HCT116 (cell line): ENCODE results near the gene ANGPTL3. TPM values are rescaled to one million over a fixed set of nuclear protein-coding genes. Genes with fewer than 3 reads are reported as not detected.

ENCODE experiments used
- ATAC-seq: fragments of 200-7000 bp; cut with Tn5 transposase; 2 replicates; pipeline ENCODE4 v1.9.1; 2020; ENCODE audit warnings: mild to moderate bottlenecking, moderate library complexity
- BruUV-seq: library from RNA; stranded (reverse); fragments of 400-500 nt; replicated peaks from 2 replicates; lab custom pipeline; 2021; lab: Mats Ljungman, UMichigan
- CTCF ChIA-PET: fragments of 300-600 bp; sonication (Branson Sonifier 250); formaldehyde crosslinking; loops from one replicate; lab custom pipeline; 2021; ENCODE audit warnings: antibody characterized with exemption; lab: Charles Lee
- POLR2A ChIA-PET: fragments of 300-600, 350-600 bp; sonication (Branson Sonifier 250); formaldehyde crosslinking; loops from one replicate; lab custom pipeline; 2021; ENCODE audit warnings: antibody characterized with exemption; lab: Charles Lee
- RAD21 ChIA-PET, 2 experiments: fragments of 300-600 bp; sonication (Branson Sonifier 250); formaldehyde crosslinking; loops; one replicate each; lab custom pipeline; 2023; ENCODE audit warnings: low total read pairs in 2 of 2; ENCODE audit not compliant: uncharacterized antibody in 2 of 2, unreplicated experiment in 2 of 2, low non-redundant PET in 1 of 2; lab: Charles Lee
- DNase-seq: peaks from one replicate; pipeline ENCODE4 v3.0.0-alpha.2; 2010; ENCODE audit warnings: low read depth, low spot score
- H2AFZ ChIP-seq: fragments of 200-600 bp; shearing (Covaris generic), sonication (generic); 2 replicates; pipeline ENCODE4 v1.6.1; 2017; ENCODE audit warnings: low read depth, mixed run types, mixed read lengths, antibody characterized with exemption, low read length; ENCODE audit not compliant: poor library complexity, severe bottlenecking
- H3K27ac ChIP-seq: 2 replicates; pipeline ENCODE4 v1.5.1; 2012; ENCODE audit warnings: low read depth, low read length
- H3K27me3 ChIP-seq: fragments of 200-600 bp; sonication (generic); 2 replicates; pipeline ENCODE4 v1.6.1; 2016; ENCODE audit warnings: mixed run types, low read length, mixed read lengths; ENCODE audit not compliant: insufficient read depth
- H3K36me3 ChIP-seq, 2 experiments: fragments of 200-500 bp in 1 of 2; fragments of 200-600 bp in 1 of 2; sonication (Bioruptor generic) in 1 of 2; sonication (generic) in 1 of 2; 2 replicates each; pipeline versions ENCODE4 v1.5.1 to v1.6.1; 2014 to 2016; ENCODE audit warnings: low read length in 2 of 2, inconsistent platforms in 1 of 2, mixed read lengths in 1 of 2, mixed run types in 1 of 2; ENCODE audit not compliant: insufficient read depth in 2 of 2, control insufficient read depth in 1 of 2
- H3K4me1 ChIP-seq, 2 experiments: fragments of 200-600 bp in 1 of 2; sonication (generic) in 1 of 2; 2 replicates each; pipeline versions ENCODE4 v1.5.1 to v1.6.1; 2012 to 2017; ENCODE audit warnings: low read length in 2 of 2, inconsistent platforms in 1 of 2, mild to moderate bottlenecking in 1 of 2, mixed read lengths in 1 of 2, mixed run types in 1 of 2, moderate library complexity in 1 of 2; ENCODE audit not compliant: insufficient read depth in 2 of 2, control insufficient read depth in 1 of 2
- H3K4me2 ChIP-seq: fragments of 200-600 bp; sonication (generic); 2 replicates; pipeline ENCODE4 v1.6.1; 2017; ENCODE audit warnings: mixed run types, low read length, mixed read lengths
- H3K4me3 ChIP-seq, 2 experiments: fragments of 200-600 bp in 1 of 2; sonication (generic) in 1 of 2; replicated peaks in 1 of 2; 2 replicates each; pipeline ENCODE4 v1.5.1; 2011 to 2016; ENCODE audit warnings: low read length in 2 of 2, control low read depth in 1 of 2, low read depth in 1 of 2, mild to moderate bottlenecking in 1 of 2, mixed read lengths in 1 of 2, mixed run types in 1 of 2
- H3K79me2 ChIP-seq: fragments of 200-600 bp; sonication (generic); 2 replicates; pipeline ENCODE4 v1.6.1; 2017; ENCODE audit warnings: mild to moderate bottlenecking, mixed run types, low read length, moderate library complexity, mixed read lengths; ENCODE audit not compliant: insufficient read depth
- H3K9ac ChIP-seq: fragments of 200-600 bp; sonication (generic); 2 replicates; pipeline ENCODE4 v1.6.1; 2016; ENCODE audit warnings: low read length, mixed read lengths
- H3K9me2 ChIP-seq: fragments of 200-600 bp; sonication (generic), shearing (Covaris generic); 2 replicates; pipeline ENCODE4 v1.6.1; 2017; ENCODE audit warnings: mixed run types, mild to moderate bottlenecking, moderate library complexity; ENCODE audit not compliant: insufficient read depth
- H3K9me3 ChIP-seq, 2 experiments: fragments of 200-500 bp in 1 of 2; fragments of 200-600 bp in 1 of 2; sonication (Bioruptor generic) in 1 of 2; sonication (generic) in 1 of 2; 2 replicates each; pipeline ENCODE4 v1.6.1; 2014 to 2017; ENCODE audit warnings: low read length in 2 of 2, mixed read lengths in 2 of 2, inconsistent platforms in 1 of 2, low read depth in 1 of 2, mild to moderate bottlenecking in 1 of 2, mixed run types in 1 of 2, moderate library complexity in 1 of 2; ENCODE audit not compliant: control insufficient read depth in 1 of 2, insufficient read depth in 1 of 2
- H4K20me1 ChIP-seq: fragments of 200-600 bp; sonication (generic), shearing (Covaris generic); 2 replicates; pipeline ENCODE4 v1.6.1; 2017; ENCODE audit warnings: mixed run types, mild to moderate bottlenecking, moderate library complexity; ENCODE audit not compliant: insufficient read depth
- CBX3 ChIP-seq: IDR thresholded peaks from 2 replicates; pipeline ENCODE4 v1.6.1; 2012; ENCODE audit warnings: low read depth
- CEBPB ChIP-seq: IDR thresholded peaks from 2 replicates; pipeline ENCODE4 v1.6.1; 2012; ENCODE audit warnings: low read depth
- EGR1 ChIP-seq: IDR thresholded peaks from 2 replicates; pipeline ENCODE4 v1.6.1; 2012; ENCODE audit warnings: low read depth
- EZH2 ChIP-seq: fragments of 200-600 bp; sonication (generic); IDR thresholded peaks from 2 replicates; pipeline ENCODE4 v1.6.1; 2017; ENCODE audit warnings: antibody characterized with exemption, mixed run types
- JUND ChIP-seq: IDR thresholded peaks from 2 replicates; pipeline ENCODE4 v1.6.1; 2012
- MAX ChIP-seq: IDR thresholded peaks from 2 replicates; pipeline ENCODE4 v1.6.1; 2012
- REST ChIP-seq: IDR thresholded peaks from 2 replicates; pipeline ENCODE4 v1.6.1; 2012; ENCODE audit warnings: low read depth
- SIN3A ChIP-seq: IDR thresholded peaks from 2 replicates; pipeline ENCODE4 v1.6.1; 2012; ENCODE audit warnings: low read depth
- TCF7L2 ChIP-seq: IDR thresholded peaks from 2 replicates; pipeline ENCODE4 v1.7.0; 2011; ENCODE audit warnings: borderline replicate concordance, inconsistent platforms; ENCODE audit not compliant: insufficient read depth, insufficient read length; ENCODE audit errors: extremely low read depth
- YY1 ChIP-seq: IDR thresholded peaks from 2 replicates; pipeline ENCODE4 v1.6.1; 2011; ENCODE audit warnings: low read length, low read depth, moderate library complexity, mild to moderate bottlenecking; ENCODE audit not compliant: insufficient replicate concordance; ENCODE audit errors: extremely low read depth
- ZFX ChIP-seq: fragments of 450-650 bp; IDR thresholded peaks from 2 replicates; pipeline ENCODE4 v1.6.1; 2017
- ZNF274 ChIP-seq: fragments of 200-500 bp; sonication (Bioruptor generic); IDR thresholded peaks from 2 replicates; pipeline ENCODE4 v1.6.1; 2014; ENCODE audit warnings: mild to moderate bottlenecking, low read depth, low read length, inconsistent platforms
- intact Hi-C: fragments of 100-400 bp; cut with micrococcal nuclease; formaldehyde crosslinking; loops from 2 replicates; pipeline ENCODE4 v1.10.0; 2022
- total RNA-seq: library from RNA; stranded (reverse); gene quantifications from one replicate; pipeline ENCODE4 v1.2.1, GENCODE V29; 2021; ENCODE audit not compliant: unreplicated experiment
- TF ChIP-seq, protein P1 (sequence below), 3 experiments: fragments of 200-600 bp in 1 of 3; sonication (generic) in 1 of 3; IDR thresholded peaks in 2 of 3; conservative IDR thresholded peaks in 1 of 3; 2 replicates each; pipeline ENCODE4 v1.5.1; 2012 to 2017; ENCODE audit warnings: low read depth in 2 of 3, low read length in 2 of 3, antibody characterized with exemption in 1 of 3, borderline replicate concordance in 1 of 3, control low read depth in 1 of 3, mild to moderate bottlenecking in 1 of 3, mixed read lengths in 1 of 3, mixed run types in 1 of 3, moderate library complexity in 1 of 3; ENCODE audit not compliant: insufficient read depth in 1 of 3

ANGPTL3 gene
- total RNA-seq, 1 experiment from 2014 or later = 0.07 TPM

DNA sequence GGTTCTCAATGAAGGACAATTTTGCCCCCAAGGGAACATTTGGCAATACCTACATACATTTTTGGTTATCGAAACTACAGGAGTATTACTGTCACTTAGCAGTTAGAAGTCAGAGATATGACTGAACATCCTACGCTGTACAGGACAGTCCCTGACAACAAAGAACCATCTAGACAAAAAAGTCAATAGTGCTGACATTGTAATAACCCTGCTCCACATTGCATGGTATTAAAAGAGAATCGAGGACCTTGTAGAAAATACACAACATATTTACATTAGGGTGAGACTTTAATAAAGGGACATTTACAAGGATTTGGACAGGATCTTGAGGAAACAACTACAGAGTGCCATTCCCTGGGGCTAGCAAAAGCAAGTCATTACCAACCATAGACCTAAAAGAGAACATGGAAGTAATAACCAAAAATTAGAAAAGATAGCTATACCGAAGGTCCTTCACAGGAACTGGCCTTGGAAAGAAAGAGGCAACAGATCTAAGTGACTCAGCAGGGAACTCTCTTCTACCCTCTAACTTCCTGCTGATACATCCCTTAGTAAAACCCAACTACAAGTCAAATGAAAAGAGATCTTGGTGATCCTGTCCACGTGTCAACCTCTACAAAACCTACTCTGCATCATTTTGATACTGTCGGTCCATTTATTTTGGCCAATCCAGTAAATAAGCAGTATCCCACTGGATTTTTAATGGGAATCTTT is 40.2 kb downstream of the ANGPTL3 start:
- Histone ChIP-seq H2AFZ (no peak overlapping the region), H3K9ac (no peak overlapping the region), H4K20me1 (no peaks in the 10 kb centered on the region), H3K4me3 (no peak overlapping the region), H3K27ac (no peak overlapping the region), H3K4me2 (no peak overlapping the region)
- POLR2A ChIA-PET = no interaction called here
- RAD21 ChIA-PET = no interaction called here
- DNase-seq = no peak
- CTCF ChIA-PET = no interaction called here
- no TSS peak for BruUV-seq
- TF ChIP-seq JUND (no peak), CEBPB (no peak), ZFX (no peak), EGR1 (no peak), SIN3A (no peak), TCF7L2 (no peak), ZNF274 (no peak), YY1 (no peak), REST (no peak), CBX3 (no peak), MAX (no peak), EZH2 (no peak)
- TF ChIP-seq, protein P1, sequence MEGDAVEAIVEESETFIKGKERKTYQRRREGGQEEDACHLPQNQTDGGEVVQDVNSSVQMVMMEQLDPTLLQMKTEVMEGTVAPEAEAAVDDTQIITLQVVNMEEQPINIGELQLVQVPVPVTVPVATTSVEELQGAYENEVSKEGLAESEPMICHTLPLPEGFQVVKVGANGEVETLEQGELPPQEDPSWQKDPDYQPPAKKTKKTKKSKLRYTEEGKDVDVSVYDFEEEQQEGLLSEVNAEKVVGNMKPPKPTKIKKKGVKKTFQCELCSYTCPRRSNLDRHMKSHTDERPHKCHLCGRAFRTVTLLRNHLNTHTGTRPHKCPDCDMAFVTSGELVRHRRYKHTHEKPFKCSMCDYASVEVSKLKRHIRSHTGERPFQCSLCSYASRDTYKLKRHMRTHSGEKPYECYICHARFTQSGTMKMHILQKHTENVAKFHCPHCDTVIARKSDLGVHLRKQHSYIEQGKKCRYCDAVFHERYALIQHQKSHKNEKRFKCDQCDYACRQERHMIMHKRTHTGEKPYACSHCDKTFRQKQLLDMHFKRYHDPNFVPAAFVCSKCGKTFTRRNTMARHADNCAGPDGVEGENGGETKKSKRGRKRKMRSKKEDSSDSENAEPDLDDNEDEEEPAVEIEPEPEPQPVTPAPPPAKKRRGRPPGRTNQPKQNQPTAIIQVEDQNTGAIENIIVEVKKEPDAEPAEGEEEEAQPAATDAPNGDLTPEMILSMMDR (IDR thresholded peaks at IDR 0.05 in 2 of 3, conservative IDR thresholded peaks at IDR 0.05 in 1 of 3; ENCODE audit: borderline replicate concordance in 1 of 3, insufficient read depth in 1 of 3, low read depth in 2 of 3, low read length in 2 of 3) = no peak
- TF ChIP-seq, all 23 proteins: peak for 0
- ATAC-seq = no peak
- H3K4me1 ChIP-seq = no peaks in the 10 kb centered on the region
- intact Hi-C loops = no loop called here
- no peaks in the 10 kb centered on the region for H3K9me3 ChIP-seq
- H3K36me3 ChIP-seq = peaks cover 3 to 4% of the 10 kb centered on the region in 2 experiments; a peak in 2 of 4 replicates
- no peaks in the 10 kb centered on the region for H3K27me3 ChIP-seq
- no peaks in the 10 kb centered on the region for H3K9me2 ChIP-seq
- no peaks in the 10 kb centered on the region for H3K79me2 ChIP-seq
